Measurements from ENCODE around the gene ETNK1.

Gene ETNK1

DNA sequence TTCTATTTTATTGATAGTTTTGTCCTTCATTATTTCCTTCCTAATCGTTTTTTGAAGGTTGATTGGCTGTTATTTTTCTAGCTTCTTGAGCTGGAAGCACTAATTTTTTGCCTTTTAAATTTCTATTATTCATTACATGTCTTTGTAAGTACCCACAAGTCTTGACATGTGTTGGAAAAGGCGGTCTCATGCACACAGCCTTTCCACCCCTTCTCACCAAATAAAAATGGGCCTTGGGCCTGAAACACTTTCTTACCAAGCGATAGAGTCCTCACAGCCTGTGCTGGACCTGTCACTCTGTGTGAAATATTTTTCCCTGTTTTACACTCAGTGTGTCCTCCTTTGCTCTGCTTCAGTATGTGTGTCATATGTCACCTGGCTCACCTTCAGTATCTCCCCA is 9.9 kb downstream of the ETNK1 start:
- no peak for DNase-seq (ENCODE audit: low spot score)

DNA sequence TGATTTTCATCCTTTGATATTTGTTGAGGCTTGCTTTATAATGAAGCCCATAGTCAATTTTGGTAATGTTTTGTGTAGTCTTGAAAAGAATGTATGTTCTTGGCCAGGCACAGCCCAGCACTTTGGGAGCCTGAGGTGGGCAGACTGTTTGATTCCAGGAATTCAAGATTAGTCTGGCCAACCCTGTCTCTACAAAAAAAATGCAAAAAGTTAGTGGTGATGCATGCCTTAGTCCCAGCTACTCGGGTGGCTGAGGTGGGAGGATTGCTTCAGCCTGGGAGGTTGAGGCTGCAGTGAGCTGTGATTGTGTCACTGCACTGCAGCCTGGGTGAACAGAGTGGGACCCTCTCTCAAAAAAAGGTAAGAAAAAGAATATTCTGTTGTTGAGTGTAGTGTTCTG is 10.8 kb downstream of the ETNK1 start:
- DNase-seq (ENCODE audit: low spot score) = no peak

DNA sequence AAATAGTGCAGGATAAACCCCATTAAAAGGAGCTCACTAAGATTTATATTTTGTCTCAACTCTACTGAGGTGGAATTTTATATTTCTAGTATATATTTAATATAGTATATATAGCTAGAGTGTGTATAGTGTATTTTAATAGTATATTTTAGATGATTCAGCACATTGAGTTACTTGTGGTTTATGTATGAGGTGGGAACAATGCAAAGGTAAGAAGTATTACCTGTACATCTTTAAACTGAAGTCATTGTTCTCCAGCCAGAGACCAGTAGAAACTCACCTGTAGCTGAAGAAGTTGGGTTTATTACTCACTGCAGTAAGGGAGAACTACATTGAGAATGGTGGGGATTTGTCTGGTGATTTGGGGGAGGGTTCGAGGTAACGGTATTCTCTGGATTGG is 15.9 kb downstream of the ETNK1 start:
- no peak for DNase-seq (ENCODE audit: low spot score)

DNA sequence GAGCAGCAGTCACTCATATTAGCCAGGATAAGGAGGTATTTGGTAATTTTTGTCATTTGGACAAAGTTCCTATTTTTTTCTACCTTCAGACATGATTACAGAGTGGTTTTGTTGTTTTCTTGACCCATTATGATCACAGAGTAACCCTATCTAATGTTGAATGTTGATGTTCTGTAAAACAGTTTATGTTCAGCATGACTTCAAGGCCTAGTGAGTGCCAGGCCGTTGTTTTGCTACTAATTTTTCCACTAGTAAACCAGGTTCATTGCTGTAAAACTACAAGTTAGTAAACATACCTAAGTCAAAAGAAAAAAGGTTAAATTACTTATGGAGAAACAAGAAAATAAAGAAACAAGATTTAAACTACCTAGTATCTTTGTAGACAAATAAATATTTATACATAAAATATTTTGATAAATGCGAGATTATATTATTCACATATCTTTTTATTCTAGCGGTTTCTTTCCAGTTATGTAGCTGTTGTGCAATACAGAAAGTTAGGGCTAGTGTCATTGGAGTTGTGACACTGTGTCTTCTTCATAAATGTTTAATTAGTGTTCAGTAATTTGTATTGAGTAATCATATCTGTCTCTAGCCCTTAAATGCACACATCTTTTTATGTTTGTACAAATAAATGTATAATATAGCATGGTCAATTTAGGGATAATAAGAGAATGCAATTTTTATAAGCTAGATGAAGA is 16.5 kb downstream of the ETNK1 start:
- DNase-seq (ENCODE audit: low spot score) = no peak

DNA sequence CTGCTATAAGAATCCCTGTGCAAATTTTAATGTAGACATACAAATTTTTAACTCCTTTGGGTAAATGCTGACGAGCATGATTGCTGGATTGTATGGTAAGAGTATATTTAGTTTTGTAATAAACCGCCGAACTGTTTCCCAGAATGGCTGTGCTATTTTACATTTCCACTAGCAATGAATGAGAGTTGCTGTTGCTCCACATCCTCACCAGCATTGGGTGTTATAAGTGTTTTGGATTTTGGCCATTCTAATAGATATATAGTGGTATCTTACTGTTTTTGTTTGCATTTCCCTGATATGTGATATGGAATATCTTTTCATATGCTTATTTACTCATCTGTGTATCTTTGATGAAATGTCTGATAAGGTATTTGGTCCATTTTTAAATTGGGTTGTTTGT is 23.7 kb downstream of the ETNK1 start:
- no peak for DNase-seq (ENCODE audit: low spot score)

DNA sequence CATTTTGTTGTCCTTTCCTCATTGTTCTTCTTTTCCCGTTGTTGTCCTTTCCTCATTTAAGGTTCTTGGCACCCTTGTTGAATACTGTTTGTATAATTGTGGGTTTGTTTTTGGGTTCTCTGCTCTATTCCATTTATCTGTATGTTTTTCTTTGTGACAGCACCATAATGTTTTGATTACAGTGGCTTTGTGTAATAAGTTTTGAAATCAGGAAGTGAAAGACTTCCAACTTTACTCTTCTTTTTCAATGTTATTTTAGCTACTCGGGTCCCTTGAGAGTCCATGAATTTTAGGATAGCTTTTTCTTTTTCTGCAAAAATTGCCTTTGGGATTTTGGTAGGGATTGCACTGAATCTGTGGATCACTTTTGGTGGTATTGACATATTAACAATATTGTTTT is 28.1 kb downstream of the ETNK1 start:
- DNase-seq (ENCODE audit: low spot score) = peak; percentile 4

DNA sequence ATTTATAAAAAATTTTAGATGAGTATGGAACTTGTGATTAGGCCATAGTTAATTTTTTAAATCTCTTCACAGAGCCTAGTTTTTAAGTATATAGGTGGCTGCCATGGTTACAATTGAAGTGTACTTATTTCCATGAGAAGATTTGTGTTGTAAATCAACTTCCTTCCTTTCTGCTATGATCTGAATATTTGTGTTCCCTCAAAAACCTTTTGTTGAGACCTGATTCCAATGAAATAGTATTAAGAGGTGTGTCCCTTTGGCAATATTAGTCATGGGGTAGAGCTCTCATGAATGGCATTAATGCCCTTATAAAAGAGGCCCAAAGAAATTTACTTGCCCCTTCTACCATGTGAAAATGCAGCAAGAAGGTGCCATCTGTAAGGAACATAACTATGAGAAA is 28.8 kb downstream of the ETNK1 start:
- no peak for DNase-seq (ENCODE audit: low spot score)

DNA sequence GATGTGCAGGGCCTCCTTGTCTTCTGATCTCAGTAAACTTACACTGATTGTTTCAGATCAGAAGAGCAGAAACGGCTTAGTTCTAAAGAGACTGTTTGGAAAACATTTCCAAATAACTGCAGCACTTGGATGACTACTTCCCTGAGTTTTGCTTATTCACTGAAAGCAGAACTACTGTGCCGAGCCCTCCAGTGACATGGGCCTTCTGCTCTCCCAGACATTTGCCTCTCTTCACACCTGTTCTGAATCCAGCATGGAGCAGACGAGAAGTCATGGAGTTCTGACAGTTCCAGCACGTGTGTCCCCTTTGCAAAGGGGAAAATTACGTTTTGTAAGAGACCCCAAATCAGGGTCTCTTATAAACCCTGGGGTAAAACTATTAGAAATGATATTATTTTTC is 31.4 kb downstream of the ETNK1 start:
- DNase-seq (ENCODE audit: low spot score) = no peak

DNA sequence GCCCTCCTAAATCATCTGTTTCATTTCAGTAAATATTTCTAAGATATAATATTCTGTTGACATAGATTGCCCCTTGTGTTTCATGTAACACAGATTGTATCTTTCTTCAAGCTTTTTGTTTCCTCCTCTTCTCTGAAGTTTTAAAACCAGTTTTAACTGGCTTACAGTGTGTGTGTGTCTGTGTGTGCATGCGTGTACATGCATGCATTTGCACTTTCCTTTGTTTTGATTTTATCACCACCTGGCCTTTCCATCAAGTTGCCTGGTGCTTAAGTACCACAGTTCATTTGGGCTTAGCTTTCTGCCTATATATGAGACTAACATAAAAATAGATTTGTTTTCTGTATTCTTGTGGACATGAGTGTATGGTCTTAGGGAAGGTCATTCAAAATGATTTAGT is 31.9 kb downstream of the ETNK1 start:
- DNase-seq (ENCODE audit: low spot score) = no peak

DNA sequence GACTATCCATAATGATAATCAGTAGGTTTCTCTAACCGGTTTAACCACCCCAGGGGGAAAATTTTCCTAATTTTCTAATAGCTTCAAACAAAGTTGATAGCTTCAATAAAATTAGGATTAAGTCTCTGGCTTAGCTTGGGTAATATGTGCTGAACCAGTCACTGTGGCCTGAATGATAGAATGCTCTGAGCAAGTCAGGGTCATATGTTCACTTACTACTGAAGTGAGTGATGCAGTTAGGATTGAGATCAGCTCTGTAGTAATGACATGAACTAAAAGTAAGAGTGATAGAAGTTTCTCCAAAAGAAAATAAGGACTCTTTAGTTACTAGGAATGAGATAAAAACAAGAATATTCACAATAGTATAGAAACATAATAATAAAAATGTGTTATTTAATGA is 32.6 kb downstream of the ETNK1 start:
- DNase-seq (ENCODE audit: low spot score) = no peak

DNA sequence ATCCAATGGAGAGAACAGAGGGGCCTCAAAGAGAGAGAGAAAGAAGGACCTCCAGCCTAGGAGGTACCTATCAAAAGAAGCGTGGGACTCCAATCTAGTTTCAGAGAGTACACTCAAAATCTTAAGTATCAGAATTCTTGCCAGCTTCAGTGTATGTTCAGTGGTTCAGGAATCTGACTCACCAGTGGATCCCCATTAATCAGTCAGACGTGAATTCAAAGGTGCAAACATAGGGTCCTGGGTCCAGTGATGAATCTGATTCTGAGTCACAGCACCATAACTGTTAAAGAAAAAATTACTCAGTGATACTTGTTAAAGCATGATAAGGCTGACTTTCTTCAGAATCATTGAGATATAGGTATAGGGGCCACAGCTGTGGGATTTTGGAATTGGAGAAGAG is 33.2 kb downstream of the ETNK1 start:
- peak; percentile 10 for DNase-seq (ENCODE audit: low spot score)

DNA sequence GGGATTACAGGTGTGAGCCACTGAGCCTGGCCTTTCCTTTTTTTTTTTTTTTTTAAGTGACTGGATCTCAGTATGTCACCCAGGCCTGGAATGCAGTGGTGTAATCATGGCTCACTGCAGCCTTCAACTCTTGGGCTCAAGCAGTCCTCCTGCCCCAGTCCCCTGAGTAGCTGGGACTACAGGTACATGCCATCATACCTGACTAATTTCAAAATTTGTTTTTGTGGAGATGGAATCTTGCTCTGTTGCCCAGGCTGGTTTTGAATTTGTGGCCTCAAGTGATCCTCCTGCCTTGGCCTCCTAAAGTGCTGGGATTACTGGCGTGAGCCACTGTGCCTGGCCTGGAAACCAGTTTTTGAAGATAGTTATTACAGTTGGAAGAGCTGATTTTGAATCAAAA is 37.4 kb downstream of the ETNK1 start:
- DNase-seq (ENCODE audit: low spot score) = no peak

DNA sequence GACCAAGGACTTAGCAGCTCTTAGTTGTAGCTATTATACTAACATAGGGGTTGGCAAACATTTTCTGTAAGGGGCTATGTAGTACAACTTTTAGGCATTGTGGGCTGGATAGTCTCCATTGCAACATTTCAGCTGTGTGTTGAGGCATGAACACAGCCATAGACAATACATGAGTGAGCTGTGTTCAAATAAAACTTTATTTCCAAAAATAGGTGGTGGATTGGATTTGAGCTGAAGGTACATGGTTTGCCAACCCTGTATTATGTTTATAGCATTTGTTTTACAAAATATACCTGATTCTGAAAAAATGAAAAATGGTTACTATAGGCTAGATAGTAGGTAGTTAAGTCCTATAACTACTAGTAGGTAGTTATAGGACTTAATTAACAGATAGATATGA is 40.5 kb downstream of the ETNK1 start:
- DNase-seq (ENCODE audit: low spot score) = no peak

DNA sequence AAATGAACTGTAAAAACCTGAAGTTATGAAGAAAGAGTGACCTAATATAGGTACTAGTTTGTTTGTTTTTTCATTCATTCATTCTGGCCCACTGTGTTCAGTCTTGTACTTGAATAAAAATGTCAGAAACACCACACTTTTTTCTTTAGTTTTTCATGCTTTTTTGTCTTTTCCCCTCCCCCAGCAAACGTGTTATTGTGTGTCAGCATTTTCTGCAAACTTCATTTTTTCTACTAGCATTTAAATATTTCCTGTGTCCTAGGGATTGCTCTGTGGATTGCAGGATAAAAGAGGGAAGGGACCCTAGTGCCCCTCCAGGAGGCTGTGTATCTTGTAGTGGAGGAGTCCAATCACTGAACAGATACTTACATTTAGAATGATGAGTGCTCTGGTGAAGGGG is 42.2 kb downstream of the ETNK1 start:
- no peak for DNase-seq (ENCODE audit: low spot score)

DNA sequence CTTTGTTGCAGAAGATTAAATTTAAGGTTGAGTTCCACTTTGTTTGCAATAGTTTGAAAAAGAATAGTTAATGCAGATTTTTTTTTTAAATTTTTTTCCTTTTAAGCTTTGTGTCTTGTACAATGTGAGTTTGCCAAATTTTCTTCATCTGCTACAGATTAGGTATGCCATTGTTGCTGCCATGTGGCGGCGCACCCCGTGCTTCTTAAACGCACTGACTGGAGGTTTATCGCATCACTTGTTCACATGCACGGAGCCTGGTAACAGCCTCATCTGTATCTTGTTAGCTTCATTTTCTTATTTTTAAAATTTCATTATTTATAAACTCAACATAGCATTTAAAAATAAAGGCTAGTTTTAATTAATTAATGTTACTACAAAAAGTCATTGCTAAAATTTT is 43.5 kb downstream of the ETNK1 start:
- peak; percentile 4 for DNase-seq (ENCODE audit: low spot score)

DNA sequence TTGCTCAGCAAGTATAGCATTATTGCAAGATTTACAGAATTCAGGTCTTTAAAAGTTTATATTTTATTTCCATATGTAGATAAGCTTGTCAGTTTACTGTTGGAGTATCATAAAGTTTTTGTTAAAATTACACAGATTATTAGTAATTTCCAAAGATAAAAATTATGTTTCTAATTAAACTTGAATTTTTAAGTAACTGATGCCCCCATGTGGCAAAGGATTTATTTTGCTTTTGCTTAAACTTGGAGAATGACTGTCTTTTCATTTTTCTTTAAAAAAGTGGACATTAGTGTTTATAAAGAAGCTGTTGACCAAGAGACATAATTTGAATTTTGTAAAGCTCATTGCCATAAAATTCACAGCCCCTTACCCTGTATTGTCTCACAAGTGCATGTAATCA is 45.8 kb downstream of the ETNK1 start:
- no peak for DNase-seq (ENCODE audit: low spot score)

DNA sequence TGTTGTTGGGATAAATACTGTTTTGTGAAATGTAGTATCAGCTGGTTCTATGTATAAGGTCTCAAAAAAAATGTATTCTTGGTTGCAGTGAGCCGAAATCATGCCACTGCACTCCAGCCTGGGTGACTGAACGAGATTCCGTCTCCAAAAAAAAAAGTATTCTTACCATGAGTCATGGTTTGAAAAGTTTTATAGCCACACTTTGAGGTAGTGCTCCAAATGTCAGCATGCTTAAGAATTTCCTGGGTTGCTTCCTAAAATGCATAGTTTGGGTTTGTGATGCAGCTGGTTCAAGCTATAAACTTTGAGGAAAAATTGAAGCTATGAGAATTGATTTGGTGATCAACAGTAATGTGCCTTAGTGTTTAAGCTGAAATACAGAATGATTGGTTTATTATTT is 48.0 kb downstream of the ETNK1 start:
- DNase-seq (ENCODE audit: low spot score) = peak; percentile 78

DNA sequence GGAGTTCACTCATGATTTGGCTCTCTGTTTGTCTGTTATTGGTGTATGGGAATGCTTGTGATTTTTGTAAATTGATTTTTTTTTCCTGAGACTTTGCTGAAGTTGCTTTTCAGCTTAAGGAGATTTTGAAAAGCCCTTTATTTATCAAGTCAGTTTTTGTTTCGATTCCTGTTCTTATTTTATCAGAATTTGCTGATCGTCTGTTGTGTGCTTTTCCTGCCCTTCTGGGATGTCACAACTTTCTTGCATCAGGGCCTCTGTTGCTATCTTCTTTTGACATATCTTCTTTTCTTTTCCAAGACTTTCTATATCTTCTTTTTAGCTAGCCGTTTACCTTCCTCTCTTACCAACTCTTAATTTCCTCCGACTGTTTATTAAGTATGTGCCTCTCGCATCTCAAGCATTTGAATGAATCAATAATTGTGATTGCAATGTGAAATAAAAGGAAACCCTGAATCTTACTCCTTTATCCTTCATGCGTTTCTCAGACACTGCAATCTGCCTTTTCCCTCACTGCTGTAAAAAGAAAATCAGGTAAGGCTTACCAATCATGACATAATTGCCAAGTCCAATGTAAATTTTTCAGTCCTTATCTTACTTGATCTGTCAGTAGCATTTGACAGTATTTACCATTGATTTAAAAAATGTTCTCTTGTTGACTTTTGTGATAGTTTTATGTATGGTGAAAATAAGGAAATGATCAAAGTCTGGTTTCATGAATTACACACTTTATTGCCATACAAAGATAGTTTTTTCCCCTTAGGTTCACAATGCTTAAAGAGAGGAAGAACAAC is 53.0 kb downstream of the ETNK1 start:
- no peak for DNase-seq (ENCODE audit: low spot score)

DNA sequence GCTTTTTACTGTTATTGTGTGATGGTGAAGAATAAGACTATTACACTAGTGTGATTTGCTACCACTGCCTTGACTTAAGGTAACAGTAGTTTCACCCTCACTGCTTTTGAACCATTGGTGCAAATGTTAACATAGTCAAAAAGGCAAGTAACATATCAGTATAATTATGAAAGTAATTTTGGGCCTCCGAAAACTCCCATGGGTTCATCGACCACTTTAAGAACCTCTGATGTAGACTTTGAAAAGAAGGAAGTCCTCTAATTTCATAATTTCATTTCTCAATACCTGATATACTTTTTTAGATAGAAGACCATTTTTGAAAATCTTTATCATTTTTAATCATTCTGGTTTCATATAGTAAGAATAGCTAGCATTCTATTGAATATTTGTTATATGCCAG is 57.7 kb downstream of the ETNK1 start:
- no peak for DNase-seq (ENCODE audit: low spot score)

DNA sequence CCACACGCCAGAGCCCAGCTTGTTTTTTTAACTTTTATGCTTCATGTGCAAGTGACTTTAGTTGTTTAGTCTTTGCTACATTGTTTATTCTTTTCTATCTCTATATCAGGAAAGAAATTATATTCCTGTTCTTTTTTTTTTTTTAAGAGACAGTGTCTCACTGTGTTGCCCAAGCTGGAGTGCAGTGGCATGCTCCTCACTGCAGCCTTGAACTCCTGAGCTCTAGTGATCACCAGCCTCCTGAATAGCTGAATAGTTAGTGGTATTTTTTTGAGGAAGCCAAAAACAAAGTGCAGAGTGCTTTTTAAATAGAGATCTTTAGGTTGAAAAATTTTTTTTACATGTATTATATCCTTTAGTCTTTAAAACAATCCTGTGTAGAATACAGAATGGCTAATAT is 58.2 kb downstream of the ETNK1 start:
- DNase-seq (ENCODE audit: low spot score) = no peak

DNA sequence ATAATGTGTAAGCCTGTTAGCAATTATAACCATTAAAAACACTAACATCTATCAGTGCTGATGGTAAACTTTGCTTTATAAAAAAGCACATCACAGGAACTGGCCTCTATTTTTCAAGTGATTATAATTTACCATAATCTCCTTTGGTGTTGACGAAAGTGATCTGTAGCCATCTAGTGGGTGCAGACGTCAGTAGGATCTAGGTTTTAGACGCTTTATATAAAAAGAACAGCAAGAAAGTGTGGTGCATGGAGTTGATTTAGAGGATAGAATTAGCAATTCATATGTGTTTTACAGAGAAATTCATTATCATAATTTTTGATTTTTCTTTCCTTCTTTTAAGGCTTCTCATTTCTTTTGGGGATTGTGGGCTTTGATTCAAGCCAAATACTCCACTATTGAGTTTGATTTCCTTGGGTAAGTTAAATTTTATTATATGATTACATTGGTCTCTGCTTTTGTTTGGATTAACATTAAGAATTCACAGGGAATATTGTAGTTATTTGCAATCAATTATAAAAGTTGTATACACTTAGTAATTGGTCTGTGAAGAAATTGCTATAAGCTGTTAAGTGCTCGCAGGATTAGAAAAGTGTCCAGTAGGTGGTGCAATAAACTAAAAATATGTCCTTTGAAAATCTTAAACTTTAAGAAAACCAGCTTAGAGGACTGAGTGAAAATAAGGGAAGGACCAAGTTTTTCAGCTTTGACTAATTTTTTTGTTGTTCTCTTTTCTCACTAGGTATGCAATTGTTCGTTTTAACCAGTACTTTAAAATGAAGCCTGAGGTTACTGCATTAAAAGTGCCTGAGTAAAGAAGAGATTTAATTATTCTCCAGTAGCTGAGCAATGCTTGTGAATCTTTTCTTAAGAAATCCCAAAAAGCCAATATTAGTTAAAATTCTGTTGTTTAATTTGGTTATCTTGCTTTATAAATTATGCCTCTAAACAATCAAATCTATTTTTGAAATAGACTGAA is 59.5 kb downstream of the ETNK1 start:
- DNase-seq (ENCODE audit: low spot score) = peak; percentile 40

DNA sequence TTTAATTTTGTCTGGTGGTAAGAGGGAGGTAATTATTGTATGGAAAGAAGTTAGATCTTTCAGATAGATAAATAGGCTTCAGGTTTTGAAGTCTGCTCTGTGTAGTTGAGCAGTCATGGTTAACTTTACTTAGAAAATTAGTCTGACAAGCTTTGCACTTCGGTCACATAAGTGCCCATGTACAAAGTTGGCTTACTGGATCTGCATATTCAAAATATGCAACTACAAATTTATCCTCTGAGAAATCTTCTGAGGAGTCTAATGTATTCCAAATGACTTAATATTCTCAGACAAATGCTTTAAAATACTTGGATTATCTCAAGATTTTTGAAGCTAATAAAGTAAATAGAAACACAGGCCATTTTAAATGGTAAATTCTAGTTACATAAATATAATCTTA is 61.2 kb downstream of the ETNK1 start:
- no peak for DNase-seq (ENCODE audit: low spot score)

Measured in AG08395 (cell line).